CD4-positive, alpha-beta T cell treated with Interleukin-17A for 4 hours (primary cell): ENCODE data around the gene C10orf90.

Experiments used
- DNase-seq: peaks from one replicate; pipeline ENCODE4 v3.0.0-alpha.2; 2020; ENCODE audit warnings: mixed read lengths

The C10orf90 gene

DNA sequence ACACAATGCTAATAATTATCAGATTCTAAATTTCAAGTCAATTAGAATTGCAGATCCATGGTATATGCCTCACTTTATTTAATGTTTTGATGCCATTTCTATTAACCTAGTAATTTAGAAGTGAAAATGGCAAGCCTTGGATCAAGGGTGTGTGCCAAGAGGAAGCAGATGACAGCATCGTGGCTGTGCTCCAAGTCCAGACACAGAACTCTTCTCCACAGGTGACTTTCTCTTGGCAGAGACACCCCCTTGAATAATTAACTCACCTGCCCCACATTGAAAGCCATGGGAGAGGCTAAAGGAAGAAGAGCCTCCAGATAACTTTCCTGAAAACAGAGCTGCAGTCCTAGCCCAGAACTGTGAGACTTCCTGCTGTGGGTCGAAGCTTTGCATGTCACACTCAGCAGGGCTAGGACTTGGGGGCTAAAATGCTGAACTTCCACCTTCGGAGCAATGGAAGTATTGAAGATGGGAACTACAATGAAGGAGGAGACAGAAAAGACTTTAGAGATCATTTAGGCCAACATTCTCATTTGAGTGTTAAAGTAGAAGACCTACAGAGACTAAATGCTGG lies 996 bp upstream of the C10orf90 start:
- DNase-seq, result no peak

DNA sequence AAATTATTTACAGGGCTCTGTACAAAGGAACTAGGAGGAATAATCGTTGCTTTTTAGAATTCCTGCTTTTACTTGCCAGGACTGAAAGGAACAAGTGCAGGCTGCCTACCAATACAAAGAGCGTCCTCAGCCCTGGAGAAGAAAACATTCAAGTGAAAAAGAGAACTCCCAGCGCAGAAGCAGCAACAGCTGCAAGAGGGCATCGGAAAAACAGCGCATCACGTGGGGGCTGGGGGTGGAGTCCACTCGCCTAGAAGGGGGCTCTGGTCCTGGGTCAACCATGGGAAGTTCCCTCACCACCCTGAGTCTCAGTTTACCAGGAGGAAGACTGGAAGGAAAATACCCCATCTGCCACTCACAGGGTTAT lies 385 bp upstream of the C10orf90 start:
- no peak for DNase-seq

DNA sequence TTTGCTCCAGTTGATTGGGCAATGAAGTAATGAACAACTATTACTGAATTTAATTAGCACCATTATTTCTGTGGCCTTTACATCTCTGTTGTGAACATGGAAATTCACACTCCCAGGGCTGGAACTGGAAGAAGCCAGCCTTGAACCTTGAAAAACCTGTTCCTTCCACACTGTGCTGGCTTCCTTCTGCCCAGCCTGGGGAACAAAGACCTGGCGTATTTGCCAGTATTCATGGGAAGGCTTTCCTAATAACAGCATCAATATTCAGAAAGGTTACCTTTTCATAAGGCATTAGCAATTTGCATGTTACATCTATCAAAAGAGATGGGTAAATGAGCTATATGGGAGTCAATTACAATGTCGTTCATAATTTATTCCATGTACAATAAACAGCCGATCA lies 1.3 kb downstream of the C10orf90 start:
- DNase-seq, result no peak

DNA sequence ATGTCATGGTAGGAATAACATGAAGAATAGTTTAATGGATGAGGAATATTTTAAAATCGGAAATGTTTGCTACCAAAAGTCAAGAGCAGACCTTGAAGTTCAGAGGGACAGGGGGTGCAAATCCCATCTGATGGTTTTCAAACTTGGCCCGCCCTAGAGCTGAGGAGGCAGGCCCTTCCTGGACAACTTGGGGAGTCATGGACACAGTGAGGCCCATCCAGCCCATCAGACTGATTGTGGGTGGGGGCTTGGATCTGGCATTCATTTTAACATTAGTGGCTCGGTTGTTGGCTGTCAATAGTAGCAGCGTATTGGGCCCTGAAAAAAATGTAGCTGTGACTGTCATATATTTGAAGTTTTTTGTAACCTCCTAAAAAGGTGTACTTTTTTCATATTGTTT lies 2.0 kb downstream of the C10orf90 start:
- DNase-seq, result no peak

DNA sequence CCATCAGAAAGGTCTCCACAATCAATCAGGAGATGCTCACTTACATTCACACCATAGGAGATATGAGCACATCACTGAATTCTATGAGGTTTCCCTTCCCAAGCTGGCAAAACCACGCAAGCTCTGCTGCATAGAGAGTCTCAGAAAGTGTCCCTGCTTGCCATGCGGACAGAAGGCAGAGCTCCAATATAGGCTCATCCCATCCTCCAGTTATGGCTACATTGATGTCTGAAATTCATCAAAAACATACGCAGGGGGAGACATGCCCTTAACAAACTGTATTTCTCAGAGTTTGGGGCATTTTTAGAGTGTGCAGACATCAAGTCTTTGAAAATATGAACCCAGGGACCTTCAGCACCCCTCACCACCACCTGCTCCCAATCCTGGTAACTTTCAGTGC lies 2.9 kb downstream of the C10orf90 start:
- DNase-seq, result no peak

DNA sequence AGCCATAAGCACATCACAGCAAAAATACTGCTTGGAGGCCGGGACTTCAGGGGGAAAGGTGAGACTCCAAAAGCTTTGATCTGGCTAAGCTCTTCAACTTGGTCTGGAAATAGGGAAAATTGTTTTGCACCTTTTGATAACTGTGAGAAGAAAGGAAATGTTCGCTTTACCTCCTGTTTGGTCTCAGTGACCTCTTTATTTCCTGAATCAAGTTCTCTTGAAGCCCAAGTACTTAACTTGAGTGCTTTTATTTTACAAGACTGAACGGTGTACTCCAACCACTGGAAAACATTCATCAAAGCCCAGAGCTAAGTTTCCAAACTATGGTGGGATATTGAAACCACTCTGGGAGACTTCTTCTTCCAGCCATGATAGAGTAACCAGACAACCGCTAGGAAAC lies 5.3 kb downstream of the C10orf90 start:
- DNase-seq, result no peak

DNA sequence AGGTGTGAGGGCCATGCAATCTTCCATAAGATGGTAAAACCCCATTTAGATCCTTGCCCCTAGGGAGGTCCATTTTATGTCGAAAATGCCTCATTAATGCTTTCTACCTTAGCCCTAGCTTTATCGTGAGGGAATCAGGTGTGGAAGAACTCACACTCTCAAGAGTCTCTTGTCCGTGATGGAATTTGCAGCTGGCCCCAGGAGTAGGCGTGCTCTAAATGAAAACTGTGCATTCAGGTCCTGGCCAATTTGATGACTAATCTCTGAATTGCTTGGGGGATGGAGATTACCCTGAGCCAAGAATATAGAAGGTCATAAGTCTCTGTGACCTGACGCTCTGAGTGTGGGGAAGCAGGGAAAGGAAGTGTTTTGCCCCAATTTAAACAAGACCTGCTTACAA lies 6.6 kb downstream of the C10orf90 start:
- no peak for DNase-seq

DNA sequence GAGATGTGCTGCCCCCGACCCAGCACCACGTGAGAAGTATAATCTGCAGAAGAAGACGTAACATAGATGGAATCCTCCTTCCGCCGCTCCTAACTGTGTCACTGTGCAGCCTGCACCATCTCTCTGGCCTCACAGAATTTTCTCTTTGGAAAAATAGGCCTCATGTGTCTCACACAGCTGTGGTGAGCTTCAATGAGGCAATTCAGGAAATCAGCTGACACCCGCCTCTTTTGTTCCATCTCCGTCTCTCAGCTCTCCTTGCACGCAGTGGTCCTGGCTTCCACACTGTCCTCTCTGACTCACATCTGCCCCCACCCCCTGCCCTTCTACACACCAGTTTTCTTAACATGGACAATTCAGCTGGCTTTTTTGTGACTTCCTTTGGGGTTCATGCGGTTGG lies 7.2 kb downstream of the C10orf90 start:
- DNase-seq, result no peak

DNA sequence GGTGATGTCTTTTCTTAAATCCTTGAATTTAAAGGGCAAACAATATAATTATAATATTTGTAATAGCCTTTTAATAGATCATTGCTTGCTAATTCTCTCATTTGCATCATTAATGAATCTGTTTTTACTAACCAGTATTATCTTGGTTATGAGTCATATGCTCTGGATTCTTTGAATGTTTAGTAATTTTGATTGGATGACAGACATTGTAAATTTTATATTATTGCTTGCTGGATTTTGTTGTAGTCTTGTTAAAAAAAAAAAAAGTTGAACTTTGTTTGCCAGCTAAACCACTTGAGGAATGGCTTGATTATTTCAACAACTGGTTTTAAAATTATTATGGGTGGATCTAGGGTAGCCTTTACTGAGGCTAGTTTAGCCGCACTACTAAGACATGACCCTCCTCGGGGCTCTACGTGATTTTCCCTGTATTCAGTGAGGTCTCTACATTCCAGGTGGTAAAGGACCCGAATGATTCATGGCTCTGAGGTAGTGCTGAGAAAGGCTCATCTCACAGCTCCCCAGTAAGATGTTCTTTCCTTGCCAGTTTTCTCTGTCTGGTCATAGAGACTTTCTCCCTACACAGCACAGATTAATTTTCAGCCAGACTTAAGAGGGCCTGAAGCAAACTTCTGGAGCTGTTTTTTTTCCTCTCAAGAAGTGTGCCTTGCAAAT lies 8.5 kb downstream of the C10orf90 start:
- DNase-seq, result no peak

DNA sequence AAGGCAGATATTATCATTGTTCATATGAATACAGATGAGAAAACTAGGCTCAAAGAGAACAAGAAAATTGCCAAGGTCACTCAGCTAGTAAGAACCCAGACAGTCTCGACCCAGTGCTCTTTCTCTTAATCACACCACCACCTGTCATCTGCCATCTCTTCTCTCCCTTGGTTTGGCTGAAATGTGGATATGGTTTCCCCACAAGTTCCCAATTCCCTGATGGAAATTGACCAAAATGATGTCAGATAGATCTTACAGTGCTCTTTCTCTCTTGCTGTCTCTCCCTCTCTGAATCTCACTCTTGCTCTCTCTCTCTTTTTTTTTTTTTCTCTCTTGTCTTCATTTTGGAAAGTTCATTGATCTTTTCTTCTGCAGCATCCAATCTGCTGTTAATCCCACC lies 9.1 kb downstream of the C10orf90 start:
- DNase-seq, result no peak

DNA sequence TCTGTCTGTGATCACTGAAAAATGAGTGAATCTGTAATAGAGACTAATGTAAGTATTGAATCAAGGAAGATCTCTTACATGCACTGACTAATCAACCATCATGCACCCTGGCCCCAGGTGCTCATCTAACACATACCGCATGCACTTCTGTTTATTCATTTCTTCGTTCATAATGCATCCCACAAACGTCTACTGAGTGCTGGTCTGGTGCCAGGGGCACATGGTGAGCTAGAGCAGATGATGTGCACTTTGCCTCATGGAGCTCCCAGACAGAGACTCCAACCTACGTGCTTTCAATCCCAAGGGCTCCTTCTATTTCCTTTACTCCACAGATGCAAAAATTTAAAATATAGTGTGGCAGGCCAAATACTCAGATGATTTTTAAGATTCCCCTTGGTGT lies 10.7 kb downstream of the C10orf90 start:
- no peak for DNase-seq

DNA sequence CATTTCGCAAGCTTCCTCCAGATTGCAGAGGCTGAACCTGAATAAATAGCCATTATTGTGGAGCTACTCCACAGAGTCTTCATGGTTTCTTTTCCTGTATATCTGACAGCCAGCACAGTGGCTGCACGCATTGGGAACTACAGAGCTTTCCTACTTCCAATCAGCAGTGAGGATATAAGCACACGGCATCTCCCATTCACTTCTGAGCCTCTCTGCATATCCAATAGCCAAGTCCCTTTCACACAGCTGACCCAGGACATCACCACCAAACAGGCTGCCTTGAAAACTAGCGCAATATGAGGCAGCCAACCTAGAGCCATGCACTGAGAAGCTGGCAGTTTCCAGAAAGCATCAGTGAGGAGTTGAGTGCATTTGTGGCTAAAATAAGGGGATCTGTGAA lies 11.6 kb downstream of the C10orf90 start:
- DNase-seq, result no peak

DNA sequence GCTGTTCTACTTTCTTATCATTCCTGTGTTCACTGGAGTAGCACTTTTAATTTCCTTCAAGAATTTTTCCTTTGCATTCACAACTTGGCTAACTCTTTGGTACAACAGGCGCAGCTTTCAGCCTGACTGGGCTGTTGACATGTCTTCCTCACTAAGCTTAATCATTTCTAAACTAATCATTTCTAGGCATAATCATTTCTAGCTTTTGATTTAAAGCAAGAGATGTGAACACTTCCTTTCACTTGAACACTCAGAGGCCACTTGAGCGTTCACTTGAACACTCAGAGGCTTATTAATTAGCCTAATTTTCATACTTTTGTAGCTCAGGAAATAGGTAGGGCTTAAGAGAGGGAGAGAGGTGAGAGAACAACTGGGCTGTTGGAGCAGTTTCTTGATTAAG lies 15.9 kb downstream of the C10orf90 start:
- no peak for DNase-seq

DNA sequence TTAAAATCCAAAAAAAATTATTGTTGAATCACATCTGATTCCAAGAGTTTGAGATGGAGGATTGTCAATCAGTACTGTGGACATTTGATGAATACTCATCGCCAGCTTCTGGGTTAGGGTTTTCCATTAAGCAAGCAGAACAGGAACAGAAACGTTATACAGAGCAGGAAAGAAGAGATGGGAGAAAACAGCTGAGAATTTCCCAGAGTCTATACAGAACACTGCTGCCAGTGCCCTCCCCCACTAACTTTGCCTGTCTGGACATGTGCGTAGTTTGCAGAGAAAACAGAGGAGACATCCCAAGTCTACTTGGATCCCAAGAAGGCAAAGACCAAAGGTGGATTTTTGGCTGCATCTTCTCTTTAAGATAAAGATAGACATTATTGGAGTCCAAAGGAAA lies 19.0 kb downstream of the C10orf90 start:
- DNase-seq, result no peak

DNA sequence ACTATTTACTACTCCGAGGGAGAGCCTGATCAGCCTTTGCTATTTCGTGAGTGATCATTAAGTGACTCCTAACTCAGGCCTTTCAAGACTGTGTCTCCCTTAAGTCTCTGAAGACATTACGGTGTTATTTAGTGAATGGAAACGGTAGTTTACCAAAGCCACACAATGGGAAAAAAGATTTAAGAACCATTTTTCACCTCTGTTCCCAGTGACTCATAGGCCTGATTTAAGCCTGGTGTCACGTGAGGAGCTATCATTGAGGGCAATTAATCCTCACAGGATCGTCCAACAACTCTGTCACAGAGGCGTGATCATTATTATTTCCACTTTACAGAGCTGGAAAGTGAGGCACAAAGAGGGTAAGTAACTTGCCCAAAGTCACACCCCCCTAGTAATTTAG lies 20.3 kb downstream of the C10orf90 start:
- DNase-seq, result no peak

DNA sequence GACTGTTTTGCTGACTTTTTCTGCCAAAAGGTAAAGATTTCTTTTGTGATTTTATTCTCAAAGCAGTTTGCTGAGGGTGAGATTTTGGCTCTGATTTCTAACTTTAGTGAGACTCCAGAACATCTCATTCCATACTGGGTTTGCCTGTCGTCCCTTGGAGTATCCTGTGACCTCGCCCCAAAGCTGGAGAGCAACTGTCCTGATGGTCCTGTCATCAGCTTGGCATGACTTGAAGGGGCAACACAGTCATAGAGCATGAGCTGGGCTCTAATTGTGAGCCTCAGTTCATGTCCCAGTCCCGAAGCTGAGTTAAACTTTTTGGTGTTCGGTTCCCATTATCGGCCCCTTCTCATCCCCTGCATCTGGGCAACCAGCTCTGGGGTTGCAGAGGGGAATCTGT lies 23.4 kb downstream of the C10orf90 start:
- no peak for DNase-seq

DNA sequence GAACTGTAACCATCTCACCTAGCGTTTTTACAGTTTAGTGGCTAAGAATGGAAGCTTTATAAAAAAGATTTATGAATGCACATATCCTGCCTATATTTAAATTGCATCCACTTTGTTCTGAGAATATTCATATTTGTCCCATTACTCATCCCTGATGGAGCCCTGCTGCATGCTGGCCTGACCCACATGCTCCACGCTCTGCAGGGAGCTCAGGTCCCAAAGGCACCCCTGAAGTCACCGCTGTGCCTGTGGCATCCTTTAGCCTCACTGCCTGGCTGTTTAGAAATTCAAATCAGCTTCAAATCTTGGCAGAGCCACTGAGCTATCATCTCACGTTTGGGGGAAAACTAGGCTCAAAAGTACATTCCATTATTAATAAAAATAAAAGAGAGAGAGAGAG lies 24.4 kb downstream of the C10orf90 start:
- no peak for DNase-seq

DNA sequence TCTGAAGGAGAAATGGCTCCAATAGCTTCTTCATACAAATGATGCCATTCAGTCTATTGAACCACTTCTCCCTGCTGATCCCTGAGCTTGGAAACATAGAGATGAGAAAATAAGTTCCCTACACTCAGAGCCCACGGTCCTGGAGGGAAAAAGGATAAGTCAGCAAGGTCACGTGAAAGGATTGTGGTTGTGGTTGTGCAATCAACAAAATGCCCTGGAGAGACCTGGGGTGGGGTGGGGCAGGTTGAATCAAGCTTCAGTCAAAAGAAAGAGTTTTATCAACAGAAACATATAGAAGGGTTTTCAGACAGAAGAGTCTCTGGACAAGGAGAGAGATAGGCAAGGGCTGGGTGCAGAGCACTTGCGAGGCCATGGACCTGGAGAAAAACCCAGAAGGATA lies 30.1 kb downstream of the C10orf90 start:
- no peak for DNase-seq

DNA sequence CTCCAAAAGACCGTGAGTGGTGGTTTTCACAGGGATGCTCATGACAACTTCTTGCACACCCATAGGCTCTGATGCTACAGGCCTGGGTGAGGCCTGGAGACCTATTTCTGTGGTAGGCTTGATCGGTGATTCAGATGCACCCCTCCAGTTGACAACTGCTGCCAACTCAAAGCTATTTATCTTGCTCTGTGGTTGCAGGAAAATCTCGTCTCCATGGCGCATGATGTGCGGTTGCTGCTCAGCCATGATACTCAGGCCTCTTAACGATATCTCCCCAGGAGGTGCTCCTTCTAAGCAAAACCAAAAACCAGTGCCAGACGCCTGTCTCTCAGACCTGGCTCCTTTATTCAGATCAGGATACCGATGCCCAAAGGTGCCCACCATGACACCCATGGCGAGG lies 31.4 kb downstream of the C10orf90 start:
- DNase-seq, result no peak

DNA sequence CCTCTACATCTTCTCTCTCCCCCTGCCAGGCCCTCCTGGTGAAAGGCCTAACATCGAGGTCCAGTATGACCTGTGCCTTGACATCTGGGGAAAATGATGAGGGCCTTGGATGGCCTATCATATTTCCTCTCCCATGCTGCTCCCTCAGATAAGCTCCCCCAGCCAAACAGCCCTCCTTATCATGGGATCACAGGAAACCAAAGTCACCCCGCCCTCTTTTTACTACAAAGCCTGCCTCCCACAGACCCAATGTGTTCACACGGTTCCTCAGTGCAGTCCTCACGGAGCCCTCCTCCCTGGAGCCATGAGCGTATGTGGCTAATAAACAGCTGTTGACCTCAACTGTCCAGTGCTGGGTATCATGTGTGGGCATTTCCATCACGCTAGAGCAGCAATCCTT lies 32.0 kb downstream of the C10orf90 start:
- DNase-seq, result no peak

DNA sequence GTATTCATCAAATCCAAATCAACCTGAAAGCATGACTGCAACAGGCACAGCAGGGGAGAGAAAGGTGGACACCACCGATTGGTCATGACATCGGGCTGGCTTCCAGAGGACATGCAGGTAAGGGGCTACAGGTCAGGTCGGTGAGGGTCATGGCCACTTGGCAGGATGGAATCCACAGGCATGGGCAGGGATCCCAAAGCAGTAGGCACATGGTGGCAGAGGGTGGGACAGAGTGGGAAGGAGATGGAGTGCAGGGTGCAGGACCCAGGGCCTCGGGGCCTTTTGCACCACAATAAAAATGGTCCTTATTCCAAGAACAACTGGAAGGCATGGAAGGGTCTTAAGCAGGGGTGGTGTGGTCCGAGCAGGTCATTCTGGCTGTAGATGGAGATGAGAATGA lies 33.0 kb downstream of the C10orf90 start:
- no peak for DNase-seq

DNA sequence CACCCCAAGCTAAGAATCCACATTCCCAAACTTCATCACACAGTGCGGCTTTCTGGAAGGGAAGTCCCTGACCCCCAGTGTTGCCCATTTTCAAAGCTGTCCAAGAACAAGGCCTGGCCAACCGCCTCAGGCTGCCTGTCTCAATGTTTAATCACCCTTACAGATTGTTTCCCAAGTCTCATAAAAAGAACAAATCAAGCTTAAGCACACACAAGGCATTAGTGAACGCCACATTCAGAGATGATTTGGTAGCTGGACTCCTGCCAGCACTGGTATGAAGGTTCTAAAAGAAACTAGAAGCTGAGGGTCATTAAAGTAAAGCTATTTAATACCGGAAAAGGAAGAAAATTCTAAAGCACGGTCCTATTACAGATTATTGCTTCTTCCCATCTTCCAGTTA lies 35.6 kb downstream of the C10orf90 start:
- no peak for DNase-seq

DNA sequence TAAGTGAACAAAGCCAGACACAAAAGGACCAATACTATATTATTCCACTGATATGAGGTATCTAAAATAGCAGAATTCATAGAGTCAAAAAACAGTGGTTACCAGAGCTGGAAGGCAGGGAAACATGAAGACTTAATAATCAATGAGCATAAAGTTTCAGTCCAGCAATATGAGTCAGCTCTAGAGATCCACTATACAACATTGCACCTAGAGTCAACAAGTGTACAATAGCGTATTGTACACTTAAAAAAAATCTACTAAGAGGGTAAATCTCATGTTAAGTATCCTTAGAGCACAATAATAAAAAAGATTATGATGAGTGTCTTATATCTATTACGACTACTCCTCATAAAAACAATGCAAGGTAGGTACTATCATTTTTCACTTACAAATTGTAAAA lies 36.1 kb downstream of the C10orf90 start:
- DNase-seq, result no peak

DNA sequence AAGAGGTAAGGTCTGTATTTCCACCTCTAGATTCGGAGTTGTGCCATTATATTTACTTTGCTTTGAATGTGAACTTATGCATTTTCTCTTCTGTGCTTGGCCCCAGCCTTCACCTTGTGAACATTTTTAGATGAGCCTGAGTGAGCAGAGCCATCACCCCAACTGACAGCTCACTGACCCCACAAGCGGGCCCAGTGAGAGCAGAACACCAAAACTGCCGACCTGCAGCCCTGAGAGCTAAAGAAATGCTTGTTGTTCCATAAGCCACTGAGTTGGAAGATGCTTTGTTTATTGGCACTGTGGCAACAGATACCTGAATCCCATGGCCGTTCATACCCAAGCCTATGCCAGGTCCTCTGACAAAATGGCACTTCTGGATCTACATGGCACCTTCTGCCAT lies 37.8 kb downstream of the C10orf90 start:
- no peak for DNase-seq

DNA sequence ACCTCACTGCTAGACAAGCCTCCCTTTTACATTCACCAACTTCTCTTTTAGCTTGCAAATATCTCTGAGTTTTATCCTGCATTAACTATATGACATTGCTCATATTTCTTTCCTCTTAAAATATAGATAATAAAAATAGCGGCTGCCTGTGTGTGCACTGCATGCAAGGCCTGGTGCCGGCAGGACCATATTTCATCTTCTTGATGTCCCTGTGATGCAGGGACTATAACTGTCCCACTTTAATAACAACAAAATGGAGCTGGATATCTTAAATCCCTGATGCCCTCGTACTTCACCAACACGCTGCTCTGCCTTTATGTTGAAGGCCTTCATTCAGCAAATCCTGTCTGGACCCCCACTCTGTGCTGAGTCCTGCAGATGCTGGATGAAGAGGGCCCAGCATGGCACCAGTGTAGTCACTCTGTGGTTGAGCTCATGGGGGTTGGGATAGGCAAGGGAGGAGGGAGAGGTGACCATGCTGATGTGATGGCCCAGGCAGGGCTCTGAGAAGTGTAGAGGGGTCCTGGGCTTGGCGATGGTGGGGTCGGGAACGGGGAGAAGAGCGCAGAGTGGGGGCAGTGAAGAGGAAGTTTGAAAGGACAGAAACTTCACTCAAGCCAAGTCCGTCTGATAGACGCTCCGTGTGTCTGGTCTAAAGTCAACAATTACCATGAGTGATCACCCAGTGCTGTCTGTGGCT lies 40.4 kb downstream of the C10orf90 start:
- no peak for DNase-seq
